Measurements from ENCODE around the gene MAGEB4. TPM values are rescaled to one million over a fixed set of nuclear protein-coding genes. Genes with fewer than 3 reads are reported as not detected.

MAGEB4 gene
- polyA plus RNA-seq, 1 donor (not counting 4 experiments of a cell fraction or from before 2014, with no cell fraction given): not detected

- no peak for FAIRE-seq
- H3K9me3 ChIP-seq (ENCODE audit: control insufficient read depth, low read depth, low read length): peaks cover 2% of the 10 kb centered on the region
- no peak overlapping the region for H3K4me3 ChIP-seq (ENCODE audit: control insufficient read depth in 2 of 3, extremely low read depth in 1 of 3, insufficient read depth in 2 of 3, low read depth in 1 of 3, low read length in 3 of 3)
- H3K4me1 ChIP-seq (ENCODE audit: control insufficient read depth, extremely low read depth, insufficient read depth, low read length): no peaks in the 10 kb centered on the region
- TF ChIP-seq CTCF (optimal IDR thresholded peaks at IDR 0.05 in 1 of 3, IDR thresholded peaks at IDR 0.05 in 1 of 3, conservative IDR thresholded peaks at IDR 0.05 in 1 of 3; ENCODE audit: extremely low read depth in 1 of 3, insufficient read depth in 2 of 3, low read length in 3 of 3): no peak
- TF ChIP-seq EZH2 (IDR thresholded peaks at IDR 0.05; ENCODE audit: low read length): no peak
- H3K27me3 ChIP-seq (ENCODE audit: control insufficient read depth, extremely low read depth, insufficient read depth, low read length): no peaks in the 10 kb centered on the region
- H2AFZ ChIP-seq (ENCODE audit: control insufficient read depth, low read length): no peak overlapping the region
- H3K4me2 ChIP-seq (ENCODE audit: control insufficient read depth, extremely low read depth, insufficient read depth, low read depth, low read length): no peak overlapping the region
- H3K79me2 ChIP-seq (ENCODE audit: control insufficient read depth, insufficient read depth, low read length): no peaks in the 10 kb centered on the region
- dilution Hi-C loops (cut with MboI; ENCODE audit: extremely low pct_ligation_motif_present, low sequenced_read_pairs): no loop called here
- H3K9ac ChIP-seq (ENCODE audit: control insufficient read depth, extremely low read depth, insufficient read depth, low read length): no peak overlapping the region
- no peaks in the 10 kb centered on the region for H3K36me3 ChIP-seq (ENCODE audit: control insufficient read depth in 2 of 2, extremely low read depth in 1 of 2, insufficient read depth in 2 of 2, low read length in 2 of 2)
- H3K27ac ChIP-seq (ENCODE audit: control insufficient read depth, insufficient read depth, low read length): no peak overlapping the region
- DNase-seq (ENCODE audit: low read depth, low spot score): no peak
- H3K9me1 ChIP-seq (ENCODE audit: control insufficient read depth, extremely low read depth, insufficient read depth, low read length): no peaks in the 10 kb centered on the region
- no peaks in the 10 kb centered on the region for H4K20me1 ChIP-seq (ENCODE audit: control insufficient read depth, extremely low read depth, insufficient read depth, low read length)
These were observed 19.2 kb downstream of the MAGEB4 start for GRCh38 chrX:30261012-30261411.

DNA sequence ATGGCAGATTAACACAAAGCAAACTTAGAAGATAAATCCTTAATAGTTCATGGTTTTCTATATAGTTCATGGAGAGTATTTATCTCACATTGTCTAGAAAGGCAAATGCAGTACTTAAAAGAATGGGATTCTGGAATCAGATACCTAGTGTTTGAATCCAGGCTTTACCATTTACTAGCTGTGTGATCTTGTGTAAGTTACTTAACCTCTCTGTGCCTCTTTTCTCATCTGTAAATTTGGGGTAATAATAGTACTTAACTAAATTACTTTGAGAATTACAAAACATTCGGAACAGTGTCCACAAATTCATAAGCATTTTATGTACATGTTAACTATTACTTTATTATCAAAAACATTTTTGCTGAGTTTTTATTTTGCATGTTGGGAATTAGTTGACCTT is 21.0 kb downstream of the MAGEB4 start:
- H4K20me1 ChIP-seq (ENCODE audit: control insufficient read depth, extremely low read depth, insufficient read depth, low read length): no peaks in the 10 kb centered on the region
- no peak for FAIRE-seq
- no peaks in the 10 kb centered on the region for H3K36me3 ChIP-seq (ENCODE audit: control insufficient read depth in 2 of 2, extremely low read depth in 1 of 2, insufficient read depth in 2 of 2, low read length in 2 of 2)
- H3K4me3 ChIP-seq (ENCODE audit: control insufficient read depth in 2 of 3, extremely low read depth in 1 of 3, insufficient read depth in 2 of 3, low read depth in 1 of 3, low read length in 3 of 3): no peak overlapping the region
- DNase-seq (ENCODE audit: low read depth, low spot score): no peak
- TF ChIP-seq EZH2 (IDR thresholded peaks at IDR 0.05; ENCODE audit: low read length): no peak
- no peak for TF ChIP-seq CTCF (optimal IDR thresholded peaks at IDR 0.05 in 1 of 3, IDR thresholded peaks at IDR 0.05 in 1 of 3, conservative IDR thresholded peaks at IDR 0.05 in 1 of 3; ENCODE audit: extremely low read depth in 1 of 3, insufficient read depth in 2 of 3, low read length in 3 of 3)
- H3K27me3 ChIP-seq (ENCODE audit: control insufficient read depth, extremely low read depth, insufficient read depth, low read length): no peaks in the 10 kb centered on the region
- dilution Hi-C loops (cut with MboI; ENCODE audit: extremely low pct_ligation_motif_present, low sequenced_read_pairs): no loop called here
- no peaks in the 10 kb centered on the region for H3K9me3 ChIP-seq (ENCODE audit: control insufficient read depth, low read depth, low read length)
- no peak overlapping the region for H2AFZ ChIP-seq (ENCODE audit: control insufficient read depth, low read length)
- no peaks in the 10 kb centered on the region for H3K79me2 ChIP-seq (ENCODE audit: control insufficient read depth, insufficient read depth, low read length)
- no peak overlapping the region for H3K9ac ChIP-seq (ENCODE audit: control insufficient read depth, extremely low read depth, insufficient read depth, low read length)
- no peaks in the 10 kb centered on the region for H3K4me1 ChIP-seq (ENCODE audit: control insufficient read depth, extremely low read depth, insufficient read depth, low read length)
- H3K27ac ChIP-seq (ENCODE audit: control insufficient read depth, insufficient read depth, low read length): no peak overlapping the region
- H3K9me1 ChIP-seq (ENCODE audit: control insufficient read depth, extremely low read depth, insufficient read depth, low read length): no peaks in the 10 kb centered on the region
- H3K4me2 ChIP-seq (ENCODE audit: control insufficient read depth, extremely low read depth, insufficient read depth, low read depth, low read length): no peak overlapping the region
